HepG2 (cell line): Measurements from ENCODE around the gene PPP2R5E. TPM values are rescaled to one million over a fixed set of nuclear protein-coding genes. Genes with fewer than 3 reads are reported as not detected.

Experiments
- ATF7 ChIP-seq, 2 experiments: fragments of 450-650 bp in 1 of 2; sonication (generic) in 1 of 2; formaldehyde crosslinking in 1 of 2; IDR thresholded peaks; 2 replicates each; pipeline versions ENCODE4 v1.4.0 to v1.6.1; 2016 to 2020; ENCODE audit warnings: antibody characterized with exemption in 1 of 2, mild to moderate bottlenecking in 1 of 2, missing genetic modification reagents in 1 of 2
- BCL6 ChIP-seq: IDR thresholded peaks from 2 replicates; pipeline ENCODE4 v1.6.1; 2016; ENCODE audit warnings: missing genetic modification reagents, missing compliant biosample characterization
- EZH2 ChIP-seq: conservative IDR thresholded peaks from 2 replicates; pipeline ENCODE4 v1.6.1; 2012; ENCODE audit warnings: mild to moderate bottlenecking, low read depth, low read length, moderate library complexity
- MAZ ChIP-seq, 2 experiments: sonication (generic) in 1 of 2; formaldehyde crosslinking in 1 of 2; IDR thresholded peaks; 2 replicates each; pipeline versions ENCODE4 v1.5.0 to v1.6.1; 2012 to 2020; ENCODE audit warnings: low read depth in 2 of 2, mild to moderate bottlenecking in 2 of 2, borderline replicate concordance in 1 of 2, improper control_type of control experiment in 1 of 2, low read length in 1 of 2, missing genetic modification reagents in 1 of 2, moderate library complexity in 1 of 2
- MIER3 ChIP-seq: IDR thresholded peaks from 2 replicates; pipeline ENCODE4 v1.6.1; 2016; ENCODE audit warnings: missing compliant biosample characterization, borderline replicate concordance
- SATB2 ChIP-seq: sonication (generic); formaldehyde crosslinking; IDR thresholded peaks from 2 replicates; pipeline ENCODE4 v1.5.0; 2020; ENCODE audit warnings: missing genetic modification reagents
- SMAD3 ChIP-seq: sonication (generic); formaldehyde crosslinking; IDR thresholded peaks from 2 replicates; pipeline ENCODE4 v1.4.0; 2020; ENCODE audit warnings: missing genetic modification reagents
- TRIM24 ChIP-seq: sonication (generic); formaldehyde crosslinking; IDR thresholded peaks from 2 replicates; pipeline ENCODE4 v1.8.0; 2022; ENCODE audit warnings: mild to moderate bottlenecking, missing genetic modification reagents
- ZC3H13 ChIP-seq: sonication (generic); formaldehyde crosslinking; IDR thresholded peaks from 2 replicates; pipeline ENCODE4 v1.8.1; 2023; ENCODE audit warnings: mild to moderate bottlenecking, missing genetic modification reagents, moderate library complexity
- ZNF136 ChIP-seq: sonication (generic); formaldehyde crosslinking; IDR thresholded peaks from 2 replicates; pipeline ENCODE4 v1.8.1; 2022; ENCODE audit warnings: low read depth, mild to moderate bottlenecking, moderate library complexity, missing genetic modification reagents
- ZNF292 ChIP-seq: sonication (generic); formaldehyde crosslinking; IDR thresholded peaks from 2 replicates; pipeline ENCODE4 v1.8.1; 2022; ENCODE audit warnings: mild to moderate bottlenecking, low read depth, missing genetic modification reagents, borderline replicate concordance
- ZNF34 ChIP-seq: sonication (generic); formaldehyde crosslinking; IDR thresholded peaks from 2 replicates; pipeline ENCODE4 v1.4.0; 2020; ENCODE audit warnings: mild to moderate bottlenecking, missing genetic modification reagents, borderline replicate concordance
- polyA plus RNA-seq, 8 experiments: library from polyadenylated mRNA; depleted of rRNA in 3 of 8; stranded (reverse) in 7 of 8; unstranded in 1 of 8; fragments of >200 nt; fragmentation: Illumina TruSeq in 4 of 8; extraction: Trizol in 4 of 8; gene quantifications; 2 replicates each; pipeline versions ENCODE4 v1.2.1 to v1.2.3, GENCODE V29; 2011 to 2016; ENCODE audit warnings: low read depth in 4 of 8, missing spikeins in 1 of 8, mixed read lengths in 1 of 8; ENCODE audit not compliant: insufficient read depth in 1 of 8
- total RNA-seq, 5 experiments: library from RNA; depleted of rRNA; stranded (reverse); fragments of >200 nt; fragmentation: Illumina TruSeq; extraction: Trizol; gene quantifications; 2 replicates each; pipeline ENCODE4 v1.2.3, GENCODE V29; 2016; ENCODE audit warnings: low read depth in 1 of 5
- TF ChIP-seq, protein P1 (sequence below): sonication (generic); formaldehyde crosslinking; IDR thresholded peaks from 2 replicates; pipeline ENCODE4 v1.4.0; 2020; ENCODE audit warnings: missing genetic modification reagents, borderline replicate concordance
- TF ChIP-seq, protein P2 (sequence below): fragments of 450-650 bp; IDR thresholded peaks from 2 replicates; pipeline ENCODE4 v1.6.1; 2016
- TF ChIP-seq, protein P3 (sequence below): IDR thresholded peaks from 2 replicates; pipeline ENCODE4 v1.6.1; 2016; ENCODE audit warnings: missing biosample characterization, missing genetic modification reagents, low read depth
- TF ChIP-seq, protein P4 (sequence below): sonication (generic); formaldehyde crosslinking; IDR thresholded peaks from 2 replicates; pipeline ENCODE4 v1.5.1; 2020; ENCODE audit warnings: mild to moderate bottlenecking, missing genetic modification reagents, borderline replicate concordance
- TF ChIP-seq, protein P5 (sequence below): sonication (generic); formaldehyde crosslinking; IDR thresholded peaks from 2 replicates; pipeline ENCODE4 v1.5.1; 2020; ENCODE audit warnings: missing genetic modification reagents, mild to moderate bottlenecking, borderline replicate concordance

Gene PPP2R5E
- total and polyA plus RNA-seq, 2 of the 13 experiments (the other 11 are each of a cell fraction or from before 2014, with no cell fraction given): 8.9 to 11.0 TPM

DNA sequence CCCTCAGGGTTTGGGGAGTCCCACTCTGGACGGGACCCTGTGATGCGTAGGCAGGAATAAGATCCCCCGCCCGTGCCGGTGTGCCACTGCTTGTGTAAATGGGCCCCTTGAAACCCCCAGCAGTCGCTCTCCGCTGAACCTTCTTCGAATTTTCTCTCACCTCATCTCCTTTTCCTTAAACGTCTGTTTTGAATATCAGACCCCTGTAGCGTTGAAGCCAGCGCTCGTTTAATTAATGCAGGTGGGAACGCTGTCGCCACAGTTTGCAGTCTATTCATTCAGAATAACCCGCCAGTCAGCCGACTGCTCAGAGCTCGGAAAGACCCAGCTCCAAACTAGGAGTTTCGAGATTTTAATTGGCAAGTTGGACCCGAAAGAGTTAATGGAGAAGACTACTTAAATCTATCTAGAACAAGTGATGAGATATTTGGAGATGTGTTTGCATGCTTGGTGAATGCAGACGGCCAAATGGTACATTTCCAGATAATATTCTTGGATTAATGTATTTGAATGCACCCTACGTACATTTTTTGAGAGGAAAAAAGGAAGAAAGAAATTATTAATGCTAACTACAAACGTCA, 739 bp upstream of the PPP2R5E start (continued):
- TF ChIP-seq, protein P1, sequence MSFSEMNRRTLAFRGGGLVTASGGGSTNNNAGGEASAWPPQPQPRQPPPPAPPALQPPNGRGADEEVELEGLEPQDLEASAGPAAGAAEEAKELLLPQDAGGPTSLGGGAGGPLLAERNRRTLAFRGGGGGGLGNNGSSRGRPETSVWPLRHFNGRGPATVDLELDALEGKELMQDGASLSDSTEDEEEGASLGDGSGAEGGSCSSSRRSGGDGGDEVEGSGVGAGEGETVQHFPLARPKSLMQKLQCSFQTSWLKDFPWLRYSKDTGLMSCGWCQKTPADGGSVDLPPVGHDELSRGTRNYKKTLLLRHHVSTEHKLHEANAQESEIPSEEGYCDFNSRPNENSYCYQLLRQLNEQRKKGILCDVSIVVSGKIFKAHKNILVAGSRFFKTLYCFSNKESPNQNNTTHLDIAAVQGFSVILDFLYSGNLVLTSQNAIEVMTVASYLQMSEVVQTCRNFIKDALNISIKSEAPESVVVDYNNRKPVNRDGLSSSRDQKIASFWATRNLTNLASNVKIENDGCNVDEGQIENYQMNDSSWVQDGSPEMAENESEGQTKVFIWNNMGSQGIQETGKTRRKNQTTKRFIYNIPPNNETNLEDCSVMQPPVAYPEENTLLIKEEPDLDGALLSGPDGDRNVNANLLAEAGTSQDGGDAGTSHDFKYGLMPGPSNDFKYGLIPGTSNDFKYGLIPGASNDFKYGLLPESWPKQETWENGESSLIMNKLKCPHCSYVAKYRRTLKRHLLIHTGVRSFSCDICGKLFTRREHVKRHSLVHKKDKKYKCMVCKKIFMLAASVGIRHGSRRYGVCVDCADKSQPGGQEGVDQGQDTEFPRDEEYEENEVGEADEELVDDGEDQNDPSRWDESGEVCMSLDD (CRISPR knock-in tag): 0 out of 2 replicates have a peak, but pooled peaks have one; percentile 16
- TF ChIP-seq, protein P2, sequence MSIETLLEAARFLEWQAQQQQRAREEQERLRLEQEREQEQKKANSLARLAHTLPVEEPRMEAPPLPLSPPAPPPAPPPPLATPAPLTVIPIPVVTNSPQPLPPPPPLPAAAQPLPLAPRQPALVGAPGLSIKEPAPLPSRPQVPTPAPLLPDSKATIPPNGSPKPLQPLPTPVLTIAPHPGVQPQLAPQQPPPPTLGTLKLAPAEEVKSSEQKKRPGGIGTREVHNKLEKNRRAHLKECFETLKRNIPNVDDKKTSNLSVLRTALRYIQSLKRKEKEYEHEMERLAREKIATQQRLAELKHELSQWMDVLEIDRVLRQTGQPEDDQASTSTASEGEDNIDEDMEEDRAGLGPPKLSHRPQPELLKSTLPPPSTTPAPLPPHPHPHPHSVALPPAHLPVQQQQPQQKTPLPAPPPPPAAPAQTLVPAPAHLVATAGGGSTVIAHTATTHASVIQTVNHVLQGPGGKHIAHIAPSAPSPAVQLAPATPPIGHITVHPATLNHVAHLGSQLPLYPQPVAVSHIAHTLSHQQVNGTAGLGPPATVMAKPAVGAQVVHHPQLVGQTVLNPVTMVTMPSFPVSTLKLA: no peak
- TF ChIP-seq, protein P3, sequence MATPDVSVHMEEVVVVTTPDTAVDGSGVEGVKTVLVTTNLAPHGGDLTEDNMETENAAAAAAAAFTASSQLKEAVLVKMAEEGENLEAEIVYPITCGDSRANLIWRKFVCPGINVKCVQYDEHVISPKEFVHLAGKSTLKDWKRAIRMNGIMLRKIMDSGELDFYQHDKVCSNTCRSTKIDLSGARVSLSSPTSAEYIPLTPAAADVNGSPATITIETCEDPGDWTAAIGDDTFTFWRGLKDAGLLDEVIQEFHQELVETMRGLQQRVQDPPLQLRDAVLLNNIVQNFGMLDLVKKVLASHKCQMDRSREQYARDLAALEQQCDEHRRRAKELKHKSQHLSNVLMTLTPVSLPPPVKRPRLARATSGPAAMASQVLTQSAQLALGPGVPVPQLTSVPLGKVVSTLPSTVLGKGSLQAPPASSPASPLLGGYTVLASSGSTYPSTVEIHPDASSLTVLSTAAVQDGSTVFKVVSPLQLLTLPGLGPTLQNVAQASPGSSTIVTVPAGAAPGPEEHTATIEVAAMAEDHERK (CRISPR knock-in tag): no peak
- TF ChIP-seq SATB2 (CRISPR knock-in tag) (0 out of 2 replicates have a peak, but pooled peaks have one; percentile 25), ZNF136 (CRISPR knock-in tag) (0 out of 2 replicates have a peak, but pooled peaks have one; percentile 49), TRIM24 (no peak), ZNF34 (no peak), SMAD3 (no peak), ZC3H13 (no peak), EZH2 (no peak), ATF7 (IDR thresholded peaks at IDR 0.05) (no peak), ATF7 (CRISPR knock-in tag; IDR thresholded peaks at IDR 0.05) (no peak), MIER3 (CRISPR knock-in tag) (no peak), MAZ (IDR thresholded peaks at IDR 0.05; ENCODE audit: borderline replicate concordance, low read depth, low read length) (no peak), MAZ (CRISPR knock-in tag; IDR thresholded peaks at IDR 0.05; ENCODE audit: low read depth) (0 out of 2 replicates have a peak, but pooled peaks have one; percentile 5), BCL6 (CRISPR knock-in tag) (no peak), ZNF292 (CRISPR knock-in tag) (peak; percentile 5; the same call in 1 of the 2 replicates)
- TF ChIP-seq, protein P4, sequence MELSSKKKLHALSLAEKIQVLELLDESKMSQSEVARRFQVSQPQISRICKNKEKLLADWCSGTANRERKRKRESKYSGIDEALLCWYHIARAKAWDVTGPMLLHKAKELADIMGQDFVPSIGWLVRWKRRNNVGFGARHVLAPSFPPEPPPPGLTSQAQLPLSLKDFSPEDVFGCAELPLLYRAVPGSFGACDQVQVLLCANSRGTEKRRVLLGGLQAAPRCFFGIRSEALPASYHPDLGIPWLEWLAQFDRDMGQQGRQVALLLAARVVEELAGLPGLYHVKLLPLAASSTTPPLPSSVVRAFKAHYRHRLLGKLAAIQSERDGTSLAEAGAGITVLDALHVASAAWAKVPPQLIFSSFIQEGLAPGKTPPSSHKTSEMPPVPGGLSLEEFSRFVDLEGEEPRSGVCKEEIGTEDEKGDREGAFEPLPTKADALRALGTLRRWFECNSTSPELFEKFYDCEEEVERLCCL (CRISPR knock-in tag): no peak
- TF ChIP-seq, protein P5, sequence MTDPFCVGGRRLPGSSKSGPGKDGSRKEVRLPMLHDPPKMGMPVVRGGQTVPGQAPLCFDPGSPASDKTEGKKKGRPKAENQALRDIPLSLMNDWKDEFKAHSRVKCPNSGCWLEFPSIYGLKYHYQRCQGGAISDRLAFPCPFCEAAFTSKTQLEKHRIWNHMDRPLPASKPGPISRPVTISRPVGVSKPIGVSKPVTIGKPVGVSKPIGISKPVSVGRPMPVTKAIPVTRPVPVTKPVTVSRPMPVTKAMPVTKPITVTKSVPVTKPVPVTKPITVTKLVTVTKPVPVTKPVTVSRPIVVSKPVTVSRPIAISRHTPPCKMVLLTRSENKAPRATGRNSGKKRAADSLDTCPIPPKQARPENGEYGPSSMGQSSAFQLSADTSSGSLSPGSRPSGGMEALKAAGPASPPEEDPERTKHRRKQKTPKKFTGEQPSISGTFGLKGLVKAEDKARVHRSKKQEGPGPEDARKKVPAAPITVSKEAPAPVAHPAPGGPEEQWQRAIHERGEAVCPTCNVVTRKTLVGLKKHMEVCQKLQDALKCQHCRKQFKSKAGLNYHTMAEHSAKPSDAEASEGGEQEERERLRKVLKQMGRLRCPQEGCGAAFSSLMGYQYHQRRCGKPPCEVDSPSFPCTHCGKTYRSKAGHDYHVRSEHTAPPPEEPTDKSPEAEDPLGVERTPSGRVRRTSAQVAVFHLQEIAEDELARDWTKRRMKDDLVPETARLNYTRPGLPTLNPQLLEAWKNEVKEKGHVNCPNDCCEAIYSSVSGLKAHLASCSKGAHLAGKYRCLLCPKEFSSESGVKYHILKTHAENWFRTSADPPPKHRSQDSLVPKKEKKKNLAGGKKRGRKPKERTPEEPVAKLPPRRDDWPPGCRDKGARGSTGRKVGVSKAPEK (CRISPR knock-in tag): 0 out of 2 replicates have a peak, but pooled peaks have one; percentile 10
